HG03469 (cell line): ENCODE data around the gene CLIC6.
"Not testable (repeated sequence)": the region's sequence is repeated elsewhere in the genome, so short reads cannot be mapped to it uniquely, and the experiment has no call there.

Experiments used
- ATAC-seq: cut with Tn5 transposase; IDR thresholded peaks from one replicate; pipeline ENCODE4 v1.9.1; 2021; ENCODE audit warnings: mild to moderate bottlenecking, moderate library complexity, moderate number of reproducible peaks; ENCODE audit not compliant: unreplicated experiment

Gene CLIC6

DNA sequence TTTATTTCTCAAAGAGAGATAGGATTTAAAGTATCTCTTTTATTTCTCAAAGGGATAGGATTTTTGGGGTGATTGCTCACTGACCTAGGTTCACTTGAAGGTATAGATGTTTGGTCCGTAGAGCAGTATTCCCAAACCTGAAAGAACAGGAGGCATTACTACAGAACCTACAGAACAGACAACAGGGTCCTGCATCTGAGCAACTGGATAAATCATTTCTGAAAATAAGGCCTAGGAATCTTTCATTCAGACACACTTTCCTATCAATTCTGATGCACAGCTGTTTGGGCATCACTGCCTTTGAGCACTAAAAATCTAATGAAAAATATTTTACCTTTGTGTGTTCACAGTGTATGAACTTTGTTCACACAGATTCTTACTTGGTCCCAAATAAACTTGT is 17.2 kb upstream of the CLIC6 start:
- ATAC-seq, result no peak

DNA sequence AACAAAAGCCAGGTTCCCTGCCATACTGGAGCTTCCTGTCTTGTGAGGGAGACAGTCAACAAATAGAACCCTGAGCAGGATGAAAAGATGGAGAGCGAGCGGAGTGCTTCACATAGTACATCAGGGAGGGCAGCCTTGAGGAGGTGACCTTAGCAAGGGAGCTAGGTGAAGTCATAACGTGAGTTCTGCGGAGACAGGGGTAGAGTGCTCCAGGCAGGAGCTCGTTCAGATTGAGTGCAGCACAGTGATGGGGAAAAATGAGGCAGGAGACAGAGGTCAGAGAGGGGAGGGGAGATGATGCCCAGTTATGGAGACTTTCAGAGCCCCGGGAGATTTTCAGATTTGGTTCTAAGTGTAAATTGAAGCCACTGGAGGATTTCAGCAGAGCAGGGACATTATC is 15.3 kb upstream of the CLIC6 start:
- no peak for ATAC-seq

DNA sequence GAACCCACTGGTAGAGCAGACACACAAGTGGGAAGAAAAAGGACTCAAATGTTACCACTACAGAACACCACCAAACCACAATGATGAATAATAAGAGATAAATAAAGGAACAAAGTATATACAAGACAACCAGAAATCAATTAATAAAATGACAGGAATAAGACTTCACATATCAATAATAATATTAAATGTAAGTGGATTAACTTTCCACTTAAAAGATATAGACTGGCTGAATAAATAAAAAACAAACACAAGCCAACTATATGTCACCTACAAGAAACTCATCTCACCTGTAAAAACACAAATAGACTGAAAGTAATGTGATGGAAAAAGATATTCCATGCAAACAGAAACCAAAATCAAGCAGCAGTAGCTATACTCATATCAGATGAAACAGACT is 6.9 kb upstream of the CLIC6 start:
- ATAC-seq, result no peak

DNA sequence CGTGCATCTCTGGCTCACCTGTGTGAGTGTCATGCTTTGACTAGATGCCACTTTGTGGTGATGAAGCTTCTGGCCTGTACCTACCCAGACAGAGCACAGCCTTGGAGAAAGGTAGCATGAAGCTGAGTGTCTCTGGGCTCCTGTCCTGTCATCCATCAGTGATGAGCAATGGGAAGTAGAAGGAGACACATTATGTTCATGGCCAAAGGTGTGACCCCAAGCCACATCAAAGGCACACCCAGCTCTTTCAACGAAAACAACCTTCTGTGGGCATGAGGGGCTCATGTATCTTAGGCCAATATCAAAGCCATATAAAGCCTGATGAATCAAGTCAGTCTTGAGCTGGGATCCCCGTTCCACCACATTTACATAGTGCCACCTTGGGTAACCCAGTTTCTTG is 1.0 kb upstream of the CLIC6 start:
- ATAC-seq, result no peak

DNA sequence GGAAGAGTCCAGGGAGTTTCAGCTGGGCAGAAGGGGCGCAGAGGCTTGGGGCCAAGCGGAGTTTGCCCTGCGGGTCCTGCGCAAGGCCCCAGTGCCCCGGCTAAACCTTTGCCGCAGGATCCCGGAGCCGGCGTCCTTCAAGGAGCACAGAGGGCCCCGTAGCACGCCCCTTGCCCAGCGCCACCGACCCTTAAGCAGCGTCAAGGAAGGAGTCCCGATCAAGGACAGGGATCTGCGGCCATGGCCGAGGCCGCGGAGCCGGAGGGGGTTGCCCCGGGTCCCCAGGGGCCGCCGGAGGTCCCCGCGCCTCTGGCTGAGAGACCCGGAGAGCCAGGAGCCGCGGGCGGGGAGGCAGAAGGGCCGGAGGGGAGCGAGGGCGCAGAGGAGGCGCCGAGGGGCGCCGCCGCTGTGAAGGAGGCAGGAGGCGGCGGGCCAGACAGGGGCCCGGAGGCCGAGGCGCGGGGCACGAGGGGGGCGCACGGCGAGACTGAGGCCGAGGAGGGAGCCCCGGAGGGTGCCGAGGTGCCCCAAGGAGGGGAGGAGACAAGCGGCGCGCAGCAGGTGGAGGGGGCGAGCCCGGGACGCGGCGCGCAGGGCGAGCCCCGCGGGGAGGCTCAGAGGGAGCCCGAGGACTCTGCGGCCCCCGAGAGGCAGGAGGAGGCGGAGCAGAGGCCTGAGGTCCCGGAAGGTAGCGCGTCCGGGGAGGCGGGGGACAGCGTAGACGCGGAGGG is 520 bp downstream of the CLIC6 start:
- no peak for ATAC-seq

DNA sequence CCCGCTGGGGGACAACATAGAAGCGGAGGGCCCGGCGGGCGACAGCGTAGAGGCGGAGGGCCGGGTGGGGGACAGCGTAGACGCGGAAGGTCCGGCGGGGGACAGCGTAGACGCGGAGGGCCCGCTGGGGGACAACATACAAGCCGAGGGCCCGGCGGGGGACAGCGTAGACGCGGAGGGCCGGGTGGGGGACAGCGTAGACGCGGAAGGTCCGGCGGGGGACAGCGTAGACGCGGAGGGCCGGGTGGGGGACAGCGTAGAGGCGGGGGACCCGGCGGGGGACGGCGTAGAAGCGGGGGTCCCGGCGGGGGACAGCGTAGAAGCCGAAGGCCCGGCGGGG is 1.1 kb downstream of the CLIC6 start:
- ATAC-seq, result not testable (repeated sequence)

DNA sequence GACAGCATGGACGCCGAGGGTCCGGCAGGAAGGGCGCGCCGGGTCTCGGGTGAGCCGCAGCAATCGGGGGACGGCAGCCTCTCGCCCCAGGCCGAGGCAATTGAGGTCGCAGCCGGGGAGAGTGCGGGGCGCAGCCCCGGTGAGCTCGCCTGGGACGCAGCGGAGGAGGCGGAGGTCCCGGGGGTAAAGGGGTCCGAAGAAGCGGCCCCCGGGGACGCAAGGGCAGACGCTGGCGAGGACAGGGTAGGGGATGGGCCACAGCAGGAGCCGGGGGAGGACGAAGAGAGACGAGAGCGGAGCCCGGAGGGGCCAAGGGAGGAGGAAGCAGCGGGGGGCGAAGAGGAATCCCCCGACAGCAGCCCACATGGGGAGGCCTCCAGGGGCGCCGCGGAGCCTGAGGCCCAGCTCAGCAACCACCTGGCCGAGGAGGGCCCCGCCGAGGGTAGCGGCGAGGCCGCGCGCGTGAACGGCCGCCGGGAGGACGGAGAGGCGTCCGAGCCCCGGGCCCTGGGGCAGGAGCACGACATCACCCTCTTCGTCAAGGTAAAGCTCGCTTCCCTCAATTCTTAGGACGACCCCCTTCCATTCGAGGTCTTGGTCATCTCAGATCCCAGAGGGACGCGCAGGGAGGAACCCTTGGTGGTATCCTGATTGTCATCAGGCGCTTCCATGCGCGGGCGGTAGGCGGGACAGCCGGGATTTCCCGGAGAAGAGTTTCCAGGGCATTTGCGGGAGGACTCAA is 1.6 kb downstream of the CLIC6 start:
- ATAC-seq, result no peak

DNA sequence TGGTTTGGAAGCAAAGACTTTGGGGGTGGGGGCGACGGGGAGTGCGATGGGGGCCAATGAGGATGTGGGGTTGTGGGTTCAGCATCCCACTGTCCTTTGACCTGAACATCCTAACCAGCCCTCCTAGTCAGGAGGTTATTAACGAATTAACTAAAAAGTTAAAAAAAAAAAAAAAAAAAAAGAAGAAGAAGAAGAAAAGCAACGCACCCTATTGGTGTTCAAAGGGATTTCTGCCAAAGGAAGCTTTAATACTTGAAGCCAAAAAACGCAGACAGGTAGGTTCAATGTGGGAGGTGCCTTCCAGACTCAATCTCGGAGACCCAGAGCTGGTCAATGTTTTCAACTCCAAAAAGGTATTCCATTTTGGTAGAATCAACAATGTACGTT is 2.2 kb downstream of the CLIC6 start:
- ATAC-seq, result no peak

DNA sequence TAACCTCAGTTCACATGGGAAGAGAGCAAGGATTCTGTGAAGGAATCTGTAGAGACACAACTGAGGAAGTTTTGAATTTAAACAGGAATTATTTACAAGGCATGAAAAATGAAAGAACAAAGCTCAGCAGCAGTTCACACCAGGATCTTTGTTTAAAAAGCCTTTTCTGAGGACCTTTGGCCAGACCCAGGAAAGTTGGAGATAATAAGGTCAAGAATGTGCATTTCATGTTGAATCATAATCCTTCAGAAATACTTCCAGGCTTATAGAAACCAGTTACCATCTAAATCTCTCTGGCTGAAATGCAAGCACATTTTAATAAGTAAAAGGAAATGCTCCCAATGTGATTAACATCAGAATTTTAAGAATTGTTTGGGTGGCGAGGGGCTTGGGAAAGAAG is 2.7 kb downstream of the CLIC6 start:
- no peak for ATAC-seq

DNA sequence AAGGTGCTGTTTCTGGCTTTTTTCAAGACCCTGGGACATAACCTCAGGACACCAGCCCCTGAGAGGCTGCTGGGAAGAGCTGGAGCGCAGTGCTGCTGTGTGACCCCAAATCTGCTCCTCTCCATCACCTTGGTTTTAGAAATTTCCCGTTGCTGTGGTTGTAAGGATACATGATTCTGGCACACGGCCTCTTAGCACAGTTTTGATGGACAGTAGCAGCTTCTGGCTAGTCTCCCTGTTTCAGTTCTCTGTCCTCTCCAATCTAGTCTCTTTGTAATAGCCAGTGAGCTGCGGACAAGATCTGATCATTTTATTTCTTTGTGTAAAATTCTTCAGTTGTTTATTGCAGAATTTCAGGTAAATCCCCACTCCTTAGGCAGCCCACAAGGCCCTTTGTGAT is 3.1 kb downstream of the CLIC6 start:
- ATAC-seq, result no peak

DNA sequence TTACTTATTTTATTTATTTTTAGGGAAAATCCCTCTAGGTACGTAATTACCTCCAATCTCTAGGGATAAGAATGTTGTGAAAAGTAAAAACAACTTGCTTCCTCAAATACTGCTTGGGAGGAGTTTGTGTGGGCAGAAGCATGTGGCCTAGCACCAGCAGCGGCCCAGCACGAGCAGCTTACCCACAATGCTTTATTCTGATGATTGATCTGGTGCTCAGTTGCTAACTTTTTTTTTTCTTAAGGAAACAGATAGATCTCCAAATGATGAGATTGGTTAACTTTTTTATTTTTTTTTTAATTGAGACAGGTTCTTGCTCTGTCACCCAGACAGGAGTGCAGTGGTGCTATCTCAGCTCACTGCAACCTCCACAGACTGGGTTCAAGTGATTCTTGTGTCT is 4.2 kb downstream of the CLIC6 start:
- no peak for ATAC-seq

DNA sequence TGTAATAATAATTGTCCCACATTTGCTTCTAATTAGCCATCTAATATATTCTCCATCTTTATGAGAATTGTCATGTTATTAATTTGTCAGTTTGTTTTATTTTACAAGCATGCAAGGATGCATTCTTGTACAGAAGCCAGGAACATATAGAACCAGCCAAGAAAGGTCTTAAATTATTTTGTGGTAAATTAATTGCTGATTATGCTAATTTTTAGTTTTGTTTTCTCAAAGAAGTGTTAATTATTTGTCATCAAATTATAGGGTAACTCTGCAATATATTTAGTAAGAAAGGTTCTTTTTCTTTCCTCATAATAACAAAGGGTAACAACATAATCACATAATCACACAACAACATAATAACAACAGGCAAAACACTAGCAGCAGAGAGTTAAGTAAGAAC is 5.7 kb downstream of the CLIC6 start:
- ATAC-seq, result no peak

DNA sequence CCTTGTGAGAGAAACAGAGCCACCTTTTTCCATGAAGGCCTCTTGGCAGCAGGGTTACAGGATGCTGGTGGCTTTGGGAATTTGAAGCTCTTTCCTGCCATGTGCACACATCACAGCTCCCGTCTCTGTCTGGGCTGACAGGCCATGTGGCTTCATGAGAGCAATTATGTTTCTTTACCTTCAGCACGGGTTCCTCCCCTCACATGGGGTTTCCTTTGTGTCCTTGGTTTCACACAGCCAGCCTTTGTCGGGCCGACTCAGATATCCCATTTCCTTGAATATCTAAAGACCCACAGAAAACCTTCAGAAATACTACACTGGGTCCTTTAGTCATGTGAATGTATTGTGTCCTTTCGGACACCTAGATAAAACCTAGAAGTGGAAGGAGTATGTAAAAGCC is 7.1 kb downstream of the CLIC6 start:
- ATAC-seq, result no peak

DNA sequence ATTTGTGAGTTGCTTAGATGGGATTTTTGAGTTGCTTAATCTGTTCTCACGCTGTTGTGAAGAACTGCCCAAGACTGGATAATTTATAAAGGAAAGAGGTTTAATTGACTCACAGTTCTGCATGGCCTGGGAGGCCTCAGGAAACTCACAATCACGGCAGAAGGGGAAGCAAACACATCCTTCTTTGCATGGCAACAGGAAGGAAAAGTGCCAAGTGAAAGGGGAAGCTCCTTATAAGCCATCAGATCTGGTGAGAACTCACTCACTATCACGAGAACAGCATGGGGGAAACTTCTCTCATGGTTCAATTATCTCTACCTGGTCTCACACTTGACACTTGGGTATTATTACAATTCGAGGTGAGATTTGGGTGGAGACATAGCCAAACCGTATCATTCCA is 10.3 kb downstream of the CLIC6 start:
- ATAC-seq, result no peak

DNA sequence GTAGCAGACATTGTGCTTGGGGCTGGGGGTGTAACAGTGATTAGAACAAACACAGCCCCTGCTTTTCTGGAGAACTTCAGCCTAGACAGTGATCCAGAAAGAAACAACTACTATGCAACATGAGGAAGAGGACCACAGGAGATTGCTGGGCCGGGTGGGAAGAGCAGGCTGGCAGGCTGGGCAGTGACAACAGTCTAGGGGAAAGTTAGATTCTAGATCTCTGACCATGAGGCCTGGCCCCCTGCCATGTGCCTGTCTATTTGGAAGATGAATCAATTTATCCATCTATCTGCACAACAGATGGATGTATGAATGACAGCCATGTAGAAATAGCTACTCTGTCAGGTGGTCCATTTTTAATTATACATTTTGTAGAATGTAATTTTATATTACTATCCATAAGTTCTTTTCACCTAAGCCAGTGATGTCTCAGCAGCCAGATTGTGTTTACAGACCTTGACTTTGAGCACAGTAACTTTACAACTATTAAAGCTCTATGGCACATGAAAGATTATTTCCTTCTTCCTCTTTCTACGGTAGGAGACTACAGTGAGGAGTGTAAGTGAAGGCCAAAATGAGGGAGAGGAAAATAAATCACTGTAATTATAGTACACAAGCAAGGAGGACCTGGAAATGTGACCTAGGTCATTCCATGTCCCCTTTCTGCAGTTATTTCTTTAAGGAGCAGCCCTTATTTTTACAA is 15.5 kb downstream of the CLIC6 start:
- ATAC-seq, result no peak

DNA sequence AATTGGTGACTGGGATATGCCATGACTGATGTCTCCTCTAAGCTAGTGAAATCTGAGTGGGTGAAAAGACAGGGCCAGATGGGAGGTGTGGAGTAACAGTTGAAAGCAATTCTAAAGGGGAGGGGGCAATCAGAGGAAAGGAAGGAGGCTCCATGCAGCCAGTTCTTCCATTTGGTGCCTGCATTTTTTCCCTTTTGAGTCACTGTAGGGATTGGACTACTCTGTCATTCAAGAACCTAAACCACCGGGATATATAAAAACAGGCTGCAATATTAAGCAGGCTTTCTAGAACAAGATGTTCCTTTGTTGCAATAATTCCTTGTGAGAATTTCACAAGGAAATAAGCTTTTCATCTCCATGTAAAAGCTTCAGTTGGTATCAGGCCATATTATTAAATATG is 18.3 kb downstream of the CLIC6 start:
- ATAC-seq, result no peak

DNA sequence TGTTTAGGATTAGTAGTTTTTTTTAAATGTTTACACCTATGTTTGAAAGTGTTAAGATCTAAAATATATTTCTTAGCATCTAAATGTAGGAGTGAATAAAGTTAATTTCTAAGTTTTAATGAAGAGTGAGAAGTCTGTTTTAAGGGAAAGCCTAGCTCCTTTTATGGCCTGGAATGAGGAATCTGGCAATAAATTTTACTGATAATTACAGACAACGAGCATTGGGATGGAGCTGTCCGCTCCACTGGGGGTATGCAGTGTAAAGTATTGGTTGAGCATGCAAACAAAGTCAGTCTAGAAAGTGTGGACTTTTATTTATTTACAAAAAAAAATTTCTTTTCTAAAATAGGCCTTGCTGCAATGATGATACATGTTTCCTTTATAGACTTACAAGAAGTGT is 19.0 kb downstream of the CLIC6 start:
- no peak for ATAC-seq

DNA sequence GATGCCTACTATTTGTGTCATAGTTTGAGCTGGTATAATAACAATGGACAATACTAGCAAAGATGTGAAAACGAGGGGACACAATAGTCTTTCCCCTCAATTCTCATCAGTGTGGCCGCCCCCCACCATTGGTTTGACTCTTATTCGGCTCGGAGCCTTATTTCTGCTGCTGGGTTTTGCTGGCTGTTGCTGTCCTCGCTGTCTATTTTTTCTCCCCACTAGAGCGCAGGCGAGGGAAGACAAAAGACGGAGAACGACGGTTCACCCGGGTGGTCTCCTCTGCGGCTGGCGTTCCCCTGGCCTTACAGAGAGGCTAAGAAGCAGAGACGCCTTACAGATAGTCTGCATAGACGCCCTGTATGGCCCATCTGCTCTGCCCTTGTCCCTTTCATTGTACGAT is 19.4 kb downstream of the CLIC6 start:
- no peak for ATAC-seq

DNA sequence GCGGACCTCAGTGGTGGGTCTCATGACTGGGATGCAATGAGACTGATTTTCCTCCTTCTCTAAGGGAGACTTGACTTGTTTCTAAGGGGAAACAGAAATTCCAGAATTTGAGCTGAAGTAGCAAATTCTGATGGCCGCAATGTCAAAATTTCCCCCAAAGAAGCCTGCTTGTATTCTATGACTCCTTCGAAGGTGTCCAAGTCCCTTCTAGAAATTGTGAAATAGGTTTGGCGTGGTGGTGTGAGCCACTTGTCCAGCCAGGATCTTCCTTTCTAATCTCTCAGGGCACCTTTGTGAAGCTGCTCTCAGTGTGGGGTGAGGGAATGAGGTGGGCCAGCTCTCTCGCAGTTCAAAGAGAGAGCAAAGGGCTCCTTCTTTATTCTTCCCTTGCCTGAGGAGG is 19.9 kb downstream of the CLIC6 start:
- ATAC-seq, result no peak

DNA sequence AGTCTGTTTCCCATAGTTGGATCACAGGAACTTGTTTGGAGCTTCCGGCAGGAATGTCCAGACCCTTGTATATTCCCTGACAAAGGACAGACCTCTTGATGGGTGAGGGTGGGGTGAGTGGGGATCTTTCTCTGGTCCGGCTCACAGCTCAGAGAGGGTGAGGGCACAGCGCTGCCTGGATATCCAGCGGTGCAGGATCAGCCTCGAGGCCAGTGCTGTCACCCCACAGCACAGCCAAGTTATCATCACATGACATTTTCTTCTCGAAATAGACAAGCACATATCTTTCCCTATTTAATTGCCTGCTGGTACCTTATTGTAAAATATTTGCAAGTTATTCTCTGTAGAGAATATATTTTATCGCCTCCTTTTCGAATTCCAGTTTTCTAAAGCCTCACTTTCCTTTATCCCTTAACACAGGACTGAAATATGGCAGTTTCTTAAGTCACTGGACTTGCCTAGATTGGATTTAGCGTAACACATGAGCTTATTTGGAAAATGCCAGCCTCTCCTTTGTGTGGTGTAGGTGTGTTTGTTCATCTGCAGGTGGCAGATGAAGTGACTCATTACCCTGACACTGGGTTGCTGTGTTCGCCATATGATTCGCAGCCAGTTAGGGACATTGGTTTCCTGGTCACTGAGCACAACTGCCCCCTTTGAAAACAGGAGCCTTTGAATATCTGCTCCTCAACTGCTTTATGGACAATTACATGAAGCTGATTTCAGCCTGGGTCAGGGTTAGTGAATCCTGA is 21.4 kb downstream of the CLIC6 start:
- ATAC-seq, result no peak

DNA sequence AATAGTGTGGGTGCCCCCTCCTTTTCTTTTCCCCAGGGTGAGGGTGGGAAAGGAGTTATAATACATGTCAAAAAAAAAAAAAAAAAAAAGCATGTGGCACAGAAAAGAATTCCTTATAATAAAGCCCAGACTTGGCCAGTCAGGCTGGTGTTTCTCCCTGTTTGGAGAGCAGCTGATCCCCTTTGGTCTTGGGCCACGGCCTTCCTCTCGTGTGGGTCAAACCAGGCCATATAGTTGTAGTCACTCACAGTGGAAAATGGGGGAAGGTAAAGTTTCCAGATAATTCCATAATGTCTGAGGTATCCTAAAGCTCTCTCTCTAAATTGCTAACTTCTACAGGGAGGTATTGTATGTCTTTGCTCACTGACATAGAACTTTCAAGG is 22.0 kb downstream of the CLIC6 start:
- no peak for ATAC-seq
